Right kidney (tissue), 1 donor: ENCODE measurements around the gene DCDC2B.
A peak's percentile ranks its signal among the peaks of the same experiment; 100 is the strongest.

Source experiments
- DNase-seq: peaks from one replicate; pipeline ENCODE4 v3.0.0-alpha.2; 2016

Gene DCDC2B

DNA sequence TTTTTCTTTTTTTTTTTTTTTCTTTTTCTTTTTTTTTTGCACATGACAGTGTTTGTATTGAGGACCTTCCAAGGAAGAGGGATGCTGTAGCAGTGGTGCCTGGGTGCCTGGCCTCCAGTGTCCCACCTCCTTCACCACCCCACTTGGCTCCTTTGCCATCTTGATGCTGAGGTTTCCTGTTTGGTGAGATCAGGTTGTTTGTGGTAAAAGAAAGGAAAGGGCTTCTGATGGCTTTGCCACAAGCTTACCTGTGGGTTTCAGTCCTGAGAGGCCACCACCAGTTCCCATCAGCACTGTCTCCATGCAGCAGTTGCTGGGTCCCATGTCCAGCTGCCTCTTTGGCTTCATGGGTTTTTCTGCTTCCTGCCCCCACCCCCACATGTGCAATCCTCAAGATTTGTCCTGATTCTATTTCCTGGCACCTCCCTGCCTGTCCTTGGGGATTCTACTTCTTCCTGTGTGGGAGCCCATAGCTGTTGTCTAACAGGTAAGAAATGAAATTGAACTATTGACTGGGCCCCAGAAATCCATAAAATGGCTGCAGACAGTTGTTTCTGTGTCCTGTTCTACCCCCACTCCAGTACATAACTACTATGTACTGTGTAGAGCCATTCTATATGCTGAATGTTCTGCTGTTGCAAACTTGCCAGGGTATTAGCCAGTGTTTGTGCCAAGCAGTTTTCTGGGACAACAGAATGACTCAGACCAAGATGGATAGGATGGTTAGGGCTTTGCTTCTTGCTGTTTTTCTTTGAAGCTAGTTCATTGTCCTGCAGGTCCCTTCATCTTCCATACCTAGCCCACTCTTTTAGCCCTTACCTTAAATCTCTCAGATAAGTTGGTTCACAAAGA, 12.7 kb upstream of the DCDC2B start:
- DNase-seq, result no peak

DNA sequence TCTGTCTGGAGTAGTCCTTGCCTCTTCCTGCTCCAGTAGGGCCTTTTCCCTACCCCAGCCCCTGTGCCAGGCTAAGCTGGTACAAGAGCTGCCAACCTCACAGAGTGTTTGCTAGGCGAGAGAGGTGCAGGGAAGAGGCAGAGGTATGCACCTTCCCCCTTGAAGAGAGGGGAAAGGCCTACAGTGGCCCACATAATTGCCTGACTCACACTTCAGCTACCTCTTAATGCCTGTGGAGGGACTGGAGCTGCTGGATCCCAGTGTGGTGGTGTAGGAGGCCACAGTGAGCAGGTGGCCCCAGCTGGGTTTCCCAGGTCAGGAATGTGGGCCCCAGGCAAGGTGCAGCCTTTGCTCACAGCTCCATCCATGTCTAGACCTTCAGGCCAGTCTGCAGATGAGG, 11.8 kb upstream of the DCDC2B start:
- DNase-seq, result no peak

DNA sequence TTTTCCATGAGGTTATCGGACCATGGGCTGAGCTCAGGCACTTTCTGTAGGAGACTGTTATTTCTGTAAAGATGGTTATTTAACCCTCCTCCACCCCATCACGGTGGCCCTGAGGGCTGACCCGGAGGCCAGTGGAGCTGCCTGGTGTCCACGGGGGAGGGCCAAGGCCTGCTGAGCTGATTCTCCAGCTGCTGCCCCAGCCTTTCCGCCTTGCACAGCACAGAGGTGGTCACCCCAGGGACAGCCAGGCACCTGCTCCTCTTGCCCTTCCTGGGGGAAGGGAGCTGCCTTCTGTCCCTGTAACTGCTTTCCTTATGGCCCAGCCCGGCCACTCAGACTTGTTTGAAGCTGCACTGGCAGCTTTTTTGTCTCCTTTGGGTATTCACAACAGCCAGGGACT, 11.1 kb upstream of the DCDC2B start:
- no peak for DNase-seq

DNA sequence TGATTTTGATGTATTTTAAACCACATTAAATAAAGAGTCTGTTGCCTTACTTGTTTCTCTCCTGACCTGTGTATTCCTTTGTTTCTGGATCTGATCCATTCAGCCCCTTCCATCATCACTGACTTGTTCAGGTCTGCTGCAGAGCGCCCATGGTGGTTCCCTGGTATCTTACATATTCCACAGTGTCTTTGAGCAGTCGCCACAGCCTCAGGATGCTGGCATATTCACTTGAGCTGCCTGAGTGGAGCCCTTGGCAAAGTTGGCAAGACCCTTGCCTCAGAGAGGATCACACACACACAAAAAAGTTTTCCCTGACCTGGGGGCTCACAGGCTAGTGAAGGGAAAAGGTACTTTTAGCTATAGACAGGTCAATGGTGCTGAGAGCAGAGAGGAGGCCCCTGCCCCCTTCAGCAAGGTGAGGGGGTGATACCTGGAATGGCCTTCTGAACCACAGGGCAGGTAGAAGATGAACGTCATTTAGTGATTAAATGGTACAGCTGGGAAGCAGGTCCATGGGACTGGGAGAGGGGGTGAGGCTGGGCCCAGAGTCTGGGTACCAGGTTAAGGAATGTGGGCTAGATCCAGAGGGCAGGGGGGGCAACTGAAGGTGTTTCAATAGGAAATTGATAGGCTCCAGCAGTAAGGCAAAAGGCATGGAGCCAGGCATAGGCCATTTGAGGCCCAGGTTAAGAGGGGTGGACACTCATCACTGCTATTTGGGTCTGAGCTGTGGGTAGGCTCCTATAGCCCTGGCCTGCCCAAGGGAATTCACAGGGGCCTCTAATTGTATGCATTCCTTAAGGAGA, 10.4 kb upstream of the DCDC2B start:
- DNase-seq, result no peak

DNA sequence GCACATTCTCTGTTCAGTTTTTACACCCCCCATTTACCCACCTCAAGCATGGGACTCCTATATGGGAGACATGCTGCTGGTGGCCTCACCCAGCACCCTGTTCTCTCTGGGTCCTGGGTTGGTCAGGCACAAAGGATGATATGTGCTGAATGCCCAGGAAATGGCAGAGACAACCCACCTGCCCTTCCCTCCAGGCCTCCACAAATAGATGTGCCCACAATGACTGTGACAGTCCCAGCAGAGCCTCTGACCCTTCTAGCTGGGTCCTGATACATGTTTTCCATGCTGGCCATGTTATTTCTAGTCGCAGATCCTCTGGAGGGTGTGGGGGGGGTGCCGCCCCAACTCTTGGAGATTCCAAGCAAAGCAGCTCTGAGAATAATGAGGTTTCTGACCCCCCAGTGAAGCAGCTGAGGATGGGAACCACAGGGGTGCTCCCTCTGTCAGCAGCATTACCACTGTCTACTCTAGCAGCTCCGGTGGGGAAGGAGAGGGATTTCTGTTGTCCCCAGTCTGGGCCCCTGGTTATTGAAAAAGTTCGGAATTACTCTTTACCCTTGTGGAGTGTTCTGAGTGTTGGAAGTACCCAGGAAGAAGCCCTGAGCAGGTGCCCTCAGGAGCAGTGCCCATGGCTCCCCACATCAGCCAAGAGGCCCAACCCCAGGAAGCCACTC, 9.7 kb upstream of the DCDC2B start:
- no peak for DNase-seq

DNA sequence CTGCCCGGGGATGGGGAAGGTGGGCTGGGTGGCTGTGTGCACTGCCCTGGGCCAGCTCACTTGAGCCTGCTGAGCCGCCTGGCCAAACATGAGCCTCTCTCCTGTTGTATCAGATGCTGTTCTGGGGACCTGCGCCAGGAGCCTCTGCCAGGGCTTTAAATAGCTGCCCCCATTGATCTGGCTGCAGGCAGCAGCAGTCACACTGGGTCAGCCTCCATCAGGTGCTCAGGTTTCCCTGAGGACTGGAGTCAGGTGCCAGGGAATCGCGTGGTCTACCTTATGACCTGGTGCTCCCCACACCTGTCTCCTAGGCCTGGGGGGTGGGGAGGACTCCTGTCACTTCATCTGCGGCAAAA, 9.2 kb upstream of the DCDC2B start:
- DNase-seq, result no peak

DNA sequence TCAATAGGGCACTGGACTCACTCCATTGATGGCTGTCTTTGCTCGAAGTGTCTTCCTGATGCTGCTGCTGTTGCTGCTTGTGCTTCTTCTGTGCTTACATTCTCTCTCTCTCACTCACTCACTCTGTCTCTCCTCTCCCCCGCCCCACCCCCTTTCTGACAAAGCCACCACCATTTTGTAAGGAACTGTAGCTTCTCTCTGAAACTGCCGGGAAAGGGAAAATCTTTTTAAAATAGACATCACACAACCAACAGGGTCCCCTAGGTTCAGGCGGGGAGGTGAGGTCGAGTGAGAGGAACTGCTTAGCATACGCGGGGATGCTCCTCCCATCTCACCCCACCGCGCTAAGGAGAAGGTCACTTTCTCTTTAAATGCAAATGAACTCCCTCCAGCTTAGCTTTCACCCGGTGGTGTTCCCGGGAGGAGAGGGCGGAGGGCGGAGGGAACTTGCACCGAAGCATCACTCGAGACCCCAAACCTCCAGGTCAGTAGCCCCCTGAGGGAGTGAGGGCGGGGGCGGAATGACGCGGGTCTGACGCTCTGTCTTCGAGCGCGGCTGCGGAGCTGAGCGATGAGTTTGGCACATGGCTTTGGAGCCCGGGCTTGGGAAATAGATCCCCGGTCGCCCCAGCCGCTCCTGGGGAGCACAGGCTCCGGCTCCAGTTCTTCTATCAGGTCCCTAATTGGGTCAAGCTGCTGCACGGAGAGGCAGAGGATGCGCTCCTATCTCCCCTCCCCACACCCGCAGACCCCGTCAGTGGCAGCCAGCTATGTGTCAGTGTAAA, 8.5 kb upstream of the DCDC2B start, which contains the start of gene CCDC28B:
TSS of gene CCDC28B (plus strand) at position 370 of the 785 bp plus-strand sequence. CDS start 1,341 bp downstream, outside the sequence.
- DNase-seq, result peak; percentile 82

DNA sequence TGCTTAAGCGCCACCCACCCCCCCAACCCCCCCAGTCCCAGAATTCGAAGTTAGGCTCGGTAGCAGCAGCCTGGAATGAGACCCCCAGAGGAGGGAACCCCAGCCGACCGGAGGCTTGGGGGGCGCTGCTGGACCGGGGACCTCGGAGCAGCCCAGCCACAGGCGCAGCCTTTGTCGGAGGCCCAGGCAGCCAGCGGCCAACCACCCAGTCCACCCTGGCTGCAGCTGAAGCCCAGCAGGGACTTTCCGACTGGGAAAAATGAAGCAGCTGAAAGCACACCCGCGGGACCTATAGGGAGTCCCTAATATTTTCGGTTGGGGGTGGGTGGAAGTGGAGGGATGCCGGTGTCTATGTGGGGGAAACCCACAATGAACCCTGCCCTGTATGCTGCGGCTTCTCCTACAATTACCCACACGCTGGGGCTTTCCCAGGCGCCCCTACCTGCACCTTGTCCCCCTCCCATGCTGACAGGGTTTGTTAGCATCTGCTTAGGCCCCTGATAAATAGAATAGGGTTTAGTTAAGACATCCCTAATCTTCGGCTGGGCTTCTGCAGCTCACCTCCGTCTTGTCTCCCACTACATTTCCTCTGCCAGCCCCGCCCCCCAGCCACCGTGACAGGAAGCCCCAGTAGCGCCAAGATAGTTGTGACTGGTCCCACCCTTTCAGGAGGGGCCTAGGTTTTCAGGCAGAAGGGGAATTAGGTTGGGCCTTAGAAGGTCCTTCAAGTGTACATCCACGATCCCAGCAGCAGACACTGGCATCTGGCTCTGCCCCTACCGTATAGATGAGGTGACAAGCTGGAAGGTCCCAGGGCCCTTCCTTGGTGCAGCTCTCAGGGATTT, 7.7 kb upstream of the DCDC2B start:
- DNase-seq, result peak; percentile 75

DNA sequence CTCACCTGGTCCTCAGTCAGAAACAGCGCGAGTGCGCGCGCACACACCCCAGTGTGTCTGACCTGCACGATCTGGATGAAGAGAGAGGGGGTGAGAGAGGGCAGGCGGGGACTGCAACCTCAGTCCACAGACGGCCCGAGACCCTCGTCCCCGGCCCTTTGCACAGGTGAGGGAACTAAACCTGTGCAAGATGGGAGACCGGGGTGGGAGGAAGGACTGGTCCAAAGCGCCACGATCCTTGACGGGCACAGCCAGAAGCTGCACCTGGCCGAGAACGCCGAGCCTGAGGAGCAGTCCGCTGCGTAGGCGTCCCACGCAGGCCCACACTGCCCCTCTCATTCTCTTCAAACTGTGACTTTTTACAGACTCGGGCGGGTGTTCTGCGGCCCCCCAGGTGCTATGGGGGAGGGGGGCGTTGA, 3.9 kb upstream of the DCDC2B start:
- DNase-seq, result no peak

DNA sequence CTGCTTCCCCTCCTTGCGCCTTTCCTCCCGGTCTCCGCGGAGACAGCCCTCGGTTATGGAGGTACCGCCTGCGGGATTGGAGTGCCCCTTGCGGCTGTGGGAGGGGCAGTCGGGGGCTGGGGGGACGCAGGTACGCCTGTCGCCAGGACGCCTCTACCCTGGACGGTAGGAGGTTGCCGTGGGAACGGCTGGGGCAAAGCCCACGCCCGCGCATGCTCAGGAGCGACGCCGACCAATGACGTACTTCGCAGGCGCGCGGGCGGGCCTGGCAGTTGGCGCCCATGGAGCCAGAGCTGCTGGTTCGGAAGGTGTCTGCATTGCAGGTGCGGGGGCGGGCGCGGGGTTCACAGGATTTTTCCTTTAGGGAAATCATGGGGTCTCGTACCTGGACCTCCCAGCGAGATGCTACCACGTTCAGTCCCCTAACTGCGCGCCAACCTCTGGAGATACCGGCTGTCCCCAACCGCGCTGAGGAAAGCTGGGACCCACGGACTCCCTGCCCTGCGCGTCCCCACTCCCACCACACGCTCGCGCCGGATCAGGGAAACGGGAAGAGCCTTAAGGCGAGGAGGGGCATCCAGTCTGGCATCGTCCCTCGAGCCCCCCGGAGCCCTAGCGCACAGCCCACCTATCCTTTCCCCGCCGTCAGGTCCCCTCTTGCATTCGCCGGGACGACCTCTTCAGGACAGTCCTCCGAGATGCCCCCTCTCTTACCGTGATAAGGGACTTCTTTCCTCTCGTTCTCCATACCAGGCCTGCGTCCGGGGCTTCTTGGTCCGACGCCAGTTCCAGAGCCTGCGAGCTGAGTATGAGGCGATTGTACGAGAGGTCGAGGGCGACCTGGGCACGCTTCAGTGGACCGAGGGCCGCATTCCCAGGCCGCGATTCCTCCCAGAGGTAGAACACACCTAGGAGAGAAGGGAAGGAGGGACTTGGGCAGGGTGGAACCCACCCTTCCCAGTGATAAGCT, 3.2 kb upstream of the DCDC2B start, which contains the start of gene IQCC:
TSS of gene IQCC (plus strand) at position 271 of the 970 bp plus-strand sequence. CDS start at position 282, 11 bp downstream.
- DNase-seq, result peak; percentile 88

DNA sequence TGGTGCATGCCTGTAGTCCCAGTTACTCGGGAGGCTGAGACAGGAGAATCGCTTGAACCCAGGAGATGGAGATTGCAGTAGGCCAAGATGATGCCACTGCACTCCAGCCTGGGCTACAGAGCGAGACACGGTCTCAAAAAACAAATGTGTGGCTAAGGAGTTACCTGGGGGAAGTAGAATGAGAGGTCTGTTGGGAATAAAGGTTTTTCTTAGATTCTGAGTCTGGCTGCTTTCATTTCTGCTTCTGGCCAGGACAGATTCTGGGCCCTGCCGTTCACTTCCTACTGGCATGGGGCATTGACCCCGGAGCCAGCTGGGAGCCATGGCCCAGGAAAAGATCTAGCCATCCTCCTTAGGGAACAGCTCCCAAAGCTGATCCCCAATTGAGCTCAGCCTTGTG, 420 bp upstream of the DCDC2B start:
- no peak for DNase-seq

DNA sequence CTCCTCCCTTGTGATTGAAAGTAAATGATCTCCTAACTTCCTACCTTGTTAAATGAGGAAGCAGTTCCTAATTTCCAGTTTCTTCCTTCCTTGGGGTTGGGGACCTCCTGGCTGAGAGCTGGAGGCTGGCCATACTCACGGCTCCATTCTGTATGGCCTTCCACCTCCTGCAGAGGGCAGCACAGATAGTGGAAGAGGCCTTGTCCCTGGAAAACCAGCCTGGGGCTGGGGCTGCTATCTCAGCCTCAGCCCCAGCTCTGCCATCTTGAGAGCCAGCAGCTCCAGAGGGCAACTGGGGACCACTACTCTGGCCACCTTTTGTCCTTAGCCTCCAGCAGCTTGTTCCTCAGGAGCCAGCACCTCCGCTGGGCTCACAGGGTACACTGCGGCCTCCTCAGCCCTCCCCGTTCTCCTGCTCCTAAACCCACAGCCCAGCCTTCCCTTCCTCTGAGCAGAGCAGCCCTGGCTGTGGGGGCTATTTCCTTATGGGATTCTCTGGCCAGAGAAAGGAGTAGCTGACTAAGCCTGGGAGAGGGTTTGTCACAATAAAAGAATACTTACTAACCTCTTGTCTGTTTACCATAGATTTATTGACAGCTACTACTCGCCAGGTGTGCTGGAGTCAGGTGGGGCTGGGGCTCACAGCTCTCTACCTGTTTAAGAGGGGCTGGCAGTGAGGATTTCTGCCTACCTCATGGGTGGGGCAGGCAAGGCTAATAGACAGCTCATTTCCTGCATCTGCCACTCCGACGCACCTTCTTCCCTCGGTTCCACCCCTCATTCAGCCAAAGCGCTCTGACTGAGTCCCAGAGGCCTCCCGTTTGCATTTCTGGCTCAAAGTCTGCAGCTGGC, 7.0 kb downstream of the DCDC2B start:
- DNase-seq, result peak; percentile 52

DNA sequence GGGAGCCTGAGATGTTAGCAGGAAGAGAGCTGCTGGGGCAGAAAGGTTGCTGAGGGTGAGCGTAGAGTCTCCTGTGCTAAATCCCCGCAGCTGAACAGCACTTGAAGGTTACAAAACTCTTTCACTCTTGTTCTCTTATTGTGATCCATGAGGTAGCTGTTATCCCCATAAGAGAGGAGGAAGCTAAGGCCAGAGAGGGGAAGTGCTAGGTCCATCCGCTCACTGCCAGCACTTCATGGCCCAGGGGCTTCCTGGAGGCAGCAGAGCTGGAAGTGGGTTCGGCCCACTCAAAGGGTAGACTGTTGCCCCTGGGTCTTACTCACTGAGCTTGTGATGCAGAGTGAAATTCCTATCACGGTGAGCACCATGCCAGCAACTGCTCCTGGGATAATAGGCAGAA, 7.7 kb downstream of the DCDC2B start:
- no peak for DNase-seq

DNA sequence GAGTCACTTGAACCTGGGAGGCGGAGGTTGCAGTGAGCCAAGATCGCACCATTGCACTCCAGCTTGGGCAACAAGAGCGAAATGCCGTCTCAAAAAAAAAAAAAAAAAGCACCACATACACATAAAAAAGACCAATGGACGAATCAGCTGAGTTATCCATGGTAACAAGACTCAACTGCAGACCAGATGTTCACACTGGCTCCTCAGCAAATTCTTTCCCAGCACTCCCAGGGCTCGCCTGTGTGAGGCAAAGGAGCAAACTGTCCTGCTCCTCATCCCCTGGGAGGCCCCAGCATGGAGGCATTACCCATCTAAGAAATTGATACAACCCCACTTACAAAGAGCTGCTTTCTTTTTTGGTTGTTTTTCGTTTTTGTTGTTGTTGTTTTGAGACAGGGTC, 10.1 kb downstream of the DCDC2B start:
- no peak for DNase-seq

DNA sequence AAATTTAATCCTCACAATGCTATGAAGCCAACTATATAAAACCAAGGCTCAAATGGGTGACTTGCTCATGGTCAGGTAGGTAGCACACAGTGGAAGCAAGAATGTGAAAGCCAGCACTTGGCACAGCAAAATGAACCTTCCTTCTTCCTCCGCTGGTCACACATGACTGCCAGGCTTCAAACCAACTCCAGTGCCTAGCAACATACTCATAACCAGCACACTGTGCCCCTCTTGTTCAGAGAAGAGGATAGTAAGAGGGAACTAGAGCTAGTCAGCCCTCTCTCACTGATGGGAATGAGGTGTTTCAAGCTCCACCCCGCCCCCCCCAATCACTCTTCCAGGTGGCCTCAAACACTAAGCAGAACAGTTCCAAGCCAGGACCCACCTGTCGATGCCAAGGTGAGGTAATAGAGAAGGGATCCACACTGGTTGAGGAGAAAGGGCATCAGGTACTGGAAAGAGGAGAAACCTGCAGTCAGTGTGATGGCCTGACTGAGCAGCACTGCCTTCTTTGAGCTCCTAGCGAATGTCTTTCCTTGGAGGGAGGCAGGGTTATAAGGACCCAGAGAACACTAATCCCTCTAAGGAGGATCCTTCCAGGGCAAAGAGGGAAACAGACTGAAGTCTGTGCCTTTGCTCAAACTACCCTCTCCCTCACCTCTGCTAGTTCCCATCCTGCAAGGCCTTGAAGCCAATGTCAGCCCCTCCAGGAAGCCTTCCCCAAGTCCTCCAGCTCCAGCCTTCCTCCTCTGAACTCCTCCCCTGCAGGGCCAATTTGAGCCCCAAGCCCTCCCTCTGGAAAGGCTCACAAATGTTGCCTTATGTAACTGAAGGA, 12.1 kb downstream of the DCDC2B start:
- no peak for DNase-seq

DNA sequence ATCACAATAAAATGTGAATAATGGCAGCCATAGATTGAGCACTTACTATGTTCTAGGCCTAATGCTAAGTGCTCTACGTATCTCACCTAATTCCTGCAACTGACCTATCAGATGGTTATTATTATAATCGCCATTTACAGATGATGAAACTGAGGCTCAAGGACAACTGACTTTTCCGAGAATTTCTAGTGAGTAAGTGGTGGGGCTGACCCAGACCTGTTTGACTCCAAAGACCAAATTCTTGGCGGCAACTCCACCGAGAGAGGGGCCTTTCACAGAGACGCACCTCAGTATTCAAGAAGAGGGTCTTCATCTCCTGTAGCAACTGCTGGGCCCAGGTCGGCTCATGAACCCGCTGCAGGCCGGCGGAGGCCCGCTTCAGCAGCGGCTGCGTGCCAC, 12.7 kb downstream of the DCDC2B start:
- DNase-seq, result no peak

DNA sequence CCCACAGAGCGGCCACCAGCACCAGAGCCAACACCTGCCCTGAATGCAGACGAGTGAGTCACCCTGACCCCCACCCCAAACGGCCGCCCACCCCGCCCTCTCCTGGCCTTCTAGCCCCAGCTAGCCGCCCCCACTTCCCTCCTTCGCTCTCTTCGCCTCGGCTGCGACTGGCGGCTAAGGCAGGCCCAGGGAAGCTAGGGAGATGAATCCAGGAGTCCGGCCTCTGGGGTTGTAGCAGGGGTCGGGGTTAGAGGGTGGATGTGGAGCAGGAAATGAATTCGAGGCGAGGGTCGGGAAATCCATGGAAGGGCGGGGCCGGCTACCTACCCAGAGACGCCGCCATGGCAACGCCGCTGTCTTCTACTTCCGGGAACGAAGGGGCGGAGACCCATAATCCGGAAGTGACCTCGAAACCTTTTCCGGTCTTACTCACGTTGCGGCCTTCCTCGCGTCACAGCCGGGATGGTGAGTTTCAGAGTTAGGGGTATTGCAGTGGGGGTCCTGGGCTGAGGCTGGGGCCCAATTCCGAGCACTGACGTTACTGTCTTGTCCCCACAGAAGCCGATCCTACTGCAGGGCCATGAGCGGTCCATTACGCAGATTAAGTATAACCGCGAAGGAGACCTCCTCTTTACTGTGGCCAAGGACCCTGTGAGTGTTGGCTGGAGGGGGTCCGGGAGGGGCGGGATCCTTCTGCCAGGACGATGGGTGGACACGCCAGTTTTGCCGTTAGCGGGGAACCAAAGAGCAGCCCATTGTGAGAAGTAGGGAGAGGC, 13.3 kb downstream of the DCDC2B start, which contains the start of the genes EIF3I and TMEM234:
TSS of gene EIF3I (plus strand) at position 428 of the 776 bp plus-strand sequence. CDS start at position 463, 35 bp downstream.
TSS of gene TMEM234 (minus strand) at position 374 of the 776 bp plus-strand sequence. CDS start at position 343, 31 bp downstream.
- DNase-seq, result peak; percentile 81
